HPDE6-E6E7 (cell line): Measurements from ENCODE around the gene TLR6.

Experiments used
- DNase-seq: peaks from one replicate; pipeline ENCODE4 v3.0.0; 2011; ENCODE audit warnings: missing footprints; ENCODE audit errors: extremely low spot score

TLR6 gene

DNA sequence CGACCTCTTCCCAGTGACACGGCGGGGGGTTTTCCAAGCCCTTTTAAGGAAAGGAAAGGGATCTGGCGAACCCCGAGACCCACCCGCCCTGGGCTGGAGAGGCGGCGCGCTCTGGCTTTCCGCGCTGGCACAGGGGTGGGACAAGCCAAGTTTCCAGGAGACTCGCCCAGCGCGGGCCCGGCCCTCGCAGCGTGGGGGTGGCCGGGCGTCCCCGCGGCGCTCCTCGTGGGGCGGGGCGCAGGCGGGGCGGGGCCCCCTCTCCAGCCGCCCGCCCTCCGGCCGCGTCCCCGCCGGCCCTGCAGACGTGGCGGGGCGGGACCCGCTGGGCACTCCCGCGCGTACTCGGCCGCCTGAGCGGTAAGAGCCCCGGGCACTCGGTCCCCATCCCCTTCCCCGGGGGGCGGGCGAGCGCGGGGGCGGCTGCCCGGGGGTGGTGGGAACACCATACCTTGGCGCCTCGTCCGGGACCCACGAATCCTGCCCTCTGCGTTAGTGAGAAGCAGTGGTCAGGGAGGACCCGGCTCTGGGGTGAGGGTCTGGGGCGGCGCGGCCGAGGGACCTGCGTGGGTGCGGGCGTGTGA is 11.0 kb upstream of the TLR6 start, which contains the start of gene FAM114A1:
Gene FAM114A1, plus strand, starts transcription at position 329 of the 581 bp plus-strand sequence. CDS start 10,273 bp downstream, outside the sequence.
- DNase-seq: peak; percentile 72

DNA sequence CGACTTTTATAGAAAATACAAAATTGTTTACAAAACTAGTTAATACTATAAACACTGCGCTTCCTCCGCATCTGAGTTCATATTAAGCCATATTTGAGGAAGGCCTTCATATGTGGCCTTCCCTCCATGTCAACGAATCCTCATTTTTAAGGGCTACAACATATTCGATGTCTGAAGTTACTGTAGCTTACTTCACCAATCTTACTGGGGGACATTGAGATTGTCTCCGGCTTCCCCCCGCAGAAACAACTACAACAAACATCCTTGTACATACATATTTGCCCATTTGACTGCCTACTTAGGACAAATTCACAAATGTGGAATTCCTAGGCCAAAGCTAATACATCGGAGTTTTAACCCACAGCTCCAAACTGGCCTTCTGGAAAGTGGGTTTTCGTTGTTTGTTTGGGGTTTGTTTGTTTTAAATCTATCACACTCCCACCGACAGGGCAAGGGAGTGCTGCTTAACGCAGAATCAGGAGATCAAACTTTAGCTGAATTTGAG is 10.4 kb upstream of the TLR6 start:
- DNase-seq: no peak

DNA sequence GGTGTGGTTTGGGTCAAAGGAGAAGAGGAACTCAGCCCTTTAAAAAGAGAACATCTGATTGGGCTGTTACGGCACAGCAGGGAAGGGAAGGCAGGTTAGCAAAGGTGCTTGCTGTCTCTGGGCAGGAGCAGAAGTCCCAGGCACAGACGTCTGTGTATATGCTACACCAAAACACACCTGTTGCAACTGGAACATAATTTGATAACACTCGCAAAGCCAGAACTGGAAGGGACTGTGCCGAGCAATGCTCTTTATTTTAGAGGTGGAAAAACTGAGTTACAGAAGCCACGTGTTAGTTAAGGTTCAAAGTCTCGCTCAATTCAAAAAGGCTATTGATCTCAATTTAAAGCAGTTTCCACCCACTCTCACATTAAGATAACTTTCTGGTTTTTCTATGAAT is 8.8 kb upstream of the TLR6 start:
- DNase-seq: no peak

DNA sequence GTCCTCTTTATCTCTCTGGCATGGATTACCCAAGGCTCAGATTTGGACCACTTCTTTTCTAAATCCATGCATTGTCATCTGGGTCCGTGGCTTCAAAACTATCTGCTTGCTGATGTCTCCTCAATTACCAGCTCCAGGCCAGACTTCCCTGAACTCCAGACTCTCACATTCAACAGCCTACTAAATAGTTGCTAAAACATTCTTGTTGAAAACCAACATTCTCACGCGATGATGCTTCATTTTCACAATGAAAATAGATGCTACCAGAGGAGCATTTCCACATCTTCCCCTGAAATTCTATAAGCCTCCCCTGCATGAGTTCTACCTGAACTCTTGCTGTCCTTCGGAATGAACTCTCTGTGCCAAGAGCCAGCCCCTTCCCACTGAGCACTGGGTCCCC is 5.2 kb upstream of the TLR6 start:
- no peak for DNase-seq

DNA sequence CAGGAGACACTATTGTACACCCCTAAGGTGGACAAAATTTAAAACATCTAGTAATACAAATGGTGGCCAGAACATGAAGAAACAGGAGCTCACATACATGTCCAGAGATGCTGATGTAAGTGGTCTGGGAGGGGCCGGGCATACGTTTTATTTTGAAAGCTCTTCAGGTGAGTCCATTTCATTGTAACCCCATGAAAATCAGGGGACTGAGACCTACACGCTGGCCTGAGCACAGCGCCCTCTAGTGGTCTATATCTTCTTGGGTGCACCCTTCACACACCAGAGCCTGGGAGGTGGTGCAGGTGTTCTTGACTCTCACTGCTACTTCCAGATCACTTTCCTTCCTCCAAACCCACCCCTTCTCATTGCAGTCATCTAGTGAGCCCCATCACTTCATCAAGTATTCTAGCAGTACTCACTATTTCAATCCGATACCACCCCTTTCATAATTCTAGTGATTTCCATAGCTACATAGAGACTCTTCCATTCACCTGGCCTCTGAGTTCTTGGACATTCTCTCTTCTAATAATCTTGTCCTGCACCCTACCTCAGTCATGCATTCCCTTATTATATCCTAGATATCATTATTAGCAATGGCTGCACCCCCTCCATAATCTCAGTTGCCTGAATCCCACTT is 4.3 kb upstream of the TLR6 start:
- DNase-seq: peak; percentile 41

DNA sequence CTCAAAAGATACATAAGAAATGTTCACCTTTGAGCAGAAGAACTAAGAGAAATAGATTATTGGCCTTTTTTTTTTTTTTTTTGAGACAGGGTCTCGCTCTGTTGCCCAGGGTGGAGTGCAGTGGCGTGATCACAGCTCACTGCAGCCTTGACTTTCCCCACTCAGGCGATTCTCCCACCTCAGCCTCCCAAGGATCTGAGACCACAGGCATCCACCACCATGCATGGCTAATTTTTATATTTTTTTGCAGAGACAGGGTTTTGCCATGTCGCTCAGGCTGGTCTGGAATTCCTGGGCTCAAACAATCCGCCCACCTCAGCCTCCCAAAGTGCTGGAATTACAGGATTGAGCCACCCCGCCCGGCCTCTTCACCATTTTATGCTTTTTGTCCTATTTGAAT is 2.9 kb upstream of the TLR6 start:
- DNase-seq: no peak

DNA sequence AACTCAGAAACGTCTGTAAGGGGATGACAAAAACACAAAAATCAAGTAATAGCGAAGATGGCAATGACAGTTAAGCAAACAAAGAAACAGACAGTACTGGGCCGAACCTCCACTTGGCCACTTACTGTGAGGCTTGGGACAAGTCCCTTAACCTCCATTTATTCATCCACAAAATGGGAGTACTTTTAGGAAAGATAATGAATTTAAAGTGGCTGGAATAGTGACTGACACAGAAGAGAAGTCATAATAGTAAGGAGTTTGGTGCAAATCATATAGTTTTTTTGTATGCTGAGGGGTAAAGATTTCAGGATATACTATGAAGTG is 1.4 kb upstream of the TLR6 start:
- no peak for DNase-seq

DNA sequence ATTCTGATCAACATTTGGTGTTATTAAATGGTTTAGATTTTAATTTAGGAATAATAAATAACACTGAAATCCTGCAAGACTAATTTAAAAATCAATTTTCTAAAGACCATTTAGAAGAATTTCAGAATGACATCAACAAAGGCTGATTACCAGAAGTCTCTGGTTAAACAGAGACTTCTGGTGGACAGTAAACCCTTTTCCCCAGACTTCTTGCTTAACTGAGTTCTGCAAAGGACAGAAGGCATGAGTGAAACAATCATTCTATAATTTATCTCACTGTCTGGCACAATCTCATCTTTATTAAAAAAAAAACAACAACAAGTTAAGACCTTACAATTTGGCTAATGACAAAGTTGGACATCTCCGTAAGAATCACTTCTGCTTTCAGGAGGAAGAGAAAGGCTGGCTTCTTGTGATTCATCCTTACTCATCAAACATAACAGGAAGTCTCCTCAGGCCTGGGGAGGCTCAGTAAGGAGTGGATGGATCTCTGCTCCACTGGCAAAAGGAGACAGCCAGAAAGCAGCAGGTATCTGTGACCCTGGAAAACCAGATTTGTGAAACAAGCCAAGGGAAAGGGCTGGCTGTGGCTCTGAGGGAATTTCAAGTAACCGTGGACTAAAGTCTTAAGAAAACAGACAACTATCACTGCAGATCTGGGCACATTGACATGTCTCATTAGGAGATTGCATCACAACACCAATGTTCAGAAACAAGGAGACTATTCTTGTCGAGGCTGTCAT is 908 bp upstream of the TLR6 start:
- peak; percentile 85 for DNase-seq

DNA sequence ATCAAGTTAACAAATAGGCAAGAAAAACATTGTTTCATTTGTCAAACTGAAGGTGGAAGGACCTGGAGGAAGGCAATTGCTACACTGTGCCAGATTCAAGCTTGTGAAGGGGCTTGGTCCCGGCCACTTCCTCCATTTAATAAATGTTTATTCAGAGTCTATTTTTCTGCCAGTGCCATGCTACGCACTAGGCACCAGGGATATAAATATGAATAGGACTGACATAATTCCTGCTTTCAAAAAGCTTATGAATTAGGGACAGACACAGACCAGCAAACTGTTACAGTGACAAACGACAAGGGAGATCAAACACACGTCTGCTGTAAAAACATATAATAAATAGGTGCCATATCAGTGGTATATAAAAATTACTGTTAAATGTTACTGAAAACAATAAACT is 571 bp downstream of the TLR6 start:
- DNase-seq: no peak

DNA sequence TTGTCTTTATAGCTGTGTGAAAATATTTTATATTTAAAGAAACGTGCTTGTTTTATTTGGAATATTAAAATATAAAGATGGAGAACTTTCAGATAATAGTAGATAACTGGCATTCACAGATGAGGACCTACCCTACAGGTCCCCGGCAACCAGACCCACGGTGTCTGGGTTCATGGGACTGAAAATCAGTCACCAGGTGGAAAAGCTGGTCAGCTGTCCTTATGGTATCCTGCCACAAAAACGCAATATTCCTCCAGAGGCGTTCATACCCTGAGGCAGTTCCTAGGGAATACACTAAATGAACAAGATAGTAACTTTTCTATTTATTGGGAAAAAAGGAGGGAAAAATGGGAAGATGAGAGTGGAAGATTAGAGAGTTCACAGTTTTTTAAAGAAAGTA is 1.2 kb downstream of the TLR6 start:
- DNase-seq: no peak

DNA sequence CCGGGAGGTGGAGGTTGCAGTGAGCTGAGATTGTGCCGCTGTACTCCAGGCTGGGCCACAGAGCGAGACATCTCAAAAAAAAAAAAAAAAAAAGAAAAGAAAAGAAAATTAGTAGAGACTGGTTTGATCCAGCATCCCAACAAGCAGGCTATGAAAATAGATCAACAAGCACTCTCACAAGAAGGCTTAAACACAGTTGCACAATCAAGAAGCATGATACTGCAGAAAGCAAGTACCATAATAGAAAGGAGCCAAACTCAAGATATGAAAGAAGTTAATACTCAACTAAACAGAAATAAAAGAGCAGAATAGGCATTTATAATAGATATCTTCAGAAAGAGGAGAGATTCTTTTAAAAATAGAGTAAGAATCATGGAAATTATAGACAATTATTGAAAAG is 10.6 kb downstream of the TLR6 start:
- DNase-seq: no peak

DNA sequence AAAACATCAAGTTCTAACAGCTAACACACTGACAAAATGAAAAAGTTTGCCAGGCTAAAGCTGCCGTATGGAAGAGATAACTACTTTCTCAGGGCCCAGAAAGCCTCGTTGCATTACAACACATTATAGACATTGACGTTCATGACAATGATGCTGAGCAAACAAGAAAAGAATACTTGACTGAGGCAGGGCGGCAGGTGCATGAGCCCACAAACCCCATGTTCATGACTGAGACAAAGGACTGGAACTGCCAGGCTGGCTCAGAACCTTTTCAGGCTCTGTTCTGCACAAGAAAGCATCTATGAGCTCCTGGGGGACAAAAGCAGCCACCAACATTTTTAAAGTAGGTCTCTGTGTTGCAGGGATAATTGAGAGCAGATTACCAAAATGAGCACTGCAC is 13.6 kb downstream of the TLR6 start:
- DNase-seq: no peak

DNA sequence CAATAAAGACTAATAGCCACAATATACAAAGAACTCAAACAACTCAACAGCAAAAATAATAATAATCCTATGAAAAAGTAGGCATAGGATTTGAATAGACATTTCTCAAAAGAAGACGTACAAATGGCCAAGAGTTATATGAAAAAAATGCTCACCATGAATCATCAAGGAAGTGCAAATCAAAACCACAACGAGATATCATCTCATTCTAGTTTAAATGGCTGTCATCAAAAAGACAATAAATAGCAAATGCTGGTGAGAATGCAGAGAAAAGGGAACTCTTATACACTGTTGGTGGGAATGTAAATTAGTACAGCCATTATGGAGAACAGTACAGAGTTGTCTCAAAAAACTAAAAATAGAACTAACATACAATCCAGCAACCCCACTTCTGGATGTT is 18.8 kb downstream of the TLR6 start:
- DNase-seq: no peak

DNA sequence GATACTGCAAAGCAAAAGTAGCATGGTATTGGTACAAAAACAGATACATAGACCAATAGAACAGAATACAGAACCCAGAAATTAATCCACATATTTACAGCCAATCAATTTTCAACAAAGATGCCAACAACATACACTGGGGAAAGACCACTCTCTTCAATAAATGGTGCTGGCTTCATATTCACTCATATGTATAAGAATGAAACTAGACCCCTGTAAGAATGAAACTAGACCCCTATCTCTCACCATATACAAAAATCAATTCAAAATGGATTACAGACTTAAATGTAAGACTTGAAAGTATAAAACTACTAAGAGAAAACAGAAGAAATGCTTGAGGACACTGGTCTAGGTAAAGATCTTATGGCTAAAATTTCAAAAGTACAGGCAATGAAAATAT is 19.3 kb downstream of the TLR6 start:
- DNase-seq: no peak

DNA sequence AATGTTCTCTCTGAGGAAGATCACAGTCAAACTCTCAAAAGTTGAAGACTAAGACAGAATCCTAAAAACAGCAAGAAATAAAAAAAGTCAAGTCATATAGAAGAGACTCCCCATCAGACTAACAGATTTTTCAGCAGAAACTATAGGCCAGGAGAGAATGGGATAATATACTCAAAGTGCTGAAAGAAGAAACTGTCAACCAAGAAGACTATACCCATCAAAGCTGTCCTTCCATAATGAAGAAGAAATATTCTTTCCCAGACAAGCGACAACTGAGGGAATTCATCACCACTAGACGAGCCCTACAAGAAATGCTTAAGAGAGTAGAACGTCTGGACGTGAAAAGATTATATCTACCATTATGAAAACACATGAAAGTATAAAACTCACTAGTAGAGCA is 22.0 kb downstream of the TLR6 start:
- no peak for DNase-seq

DNA sequence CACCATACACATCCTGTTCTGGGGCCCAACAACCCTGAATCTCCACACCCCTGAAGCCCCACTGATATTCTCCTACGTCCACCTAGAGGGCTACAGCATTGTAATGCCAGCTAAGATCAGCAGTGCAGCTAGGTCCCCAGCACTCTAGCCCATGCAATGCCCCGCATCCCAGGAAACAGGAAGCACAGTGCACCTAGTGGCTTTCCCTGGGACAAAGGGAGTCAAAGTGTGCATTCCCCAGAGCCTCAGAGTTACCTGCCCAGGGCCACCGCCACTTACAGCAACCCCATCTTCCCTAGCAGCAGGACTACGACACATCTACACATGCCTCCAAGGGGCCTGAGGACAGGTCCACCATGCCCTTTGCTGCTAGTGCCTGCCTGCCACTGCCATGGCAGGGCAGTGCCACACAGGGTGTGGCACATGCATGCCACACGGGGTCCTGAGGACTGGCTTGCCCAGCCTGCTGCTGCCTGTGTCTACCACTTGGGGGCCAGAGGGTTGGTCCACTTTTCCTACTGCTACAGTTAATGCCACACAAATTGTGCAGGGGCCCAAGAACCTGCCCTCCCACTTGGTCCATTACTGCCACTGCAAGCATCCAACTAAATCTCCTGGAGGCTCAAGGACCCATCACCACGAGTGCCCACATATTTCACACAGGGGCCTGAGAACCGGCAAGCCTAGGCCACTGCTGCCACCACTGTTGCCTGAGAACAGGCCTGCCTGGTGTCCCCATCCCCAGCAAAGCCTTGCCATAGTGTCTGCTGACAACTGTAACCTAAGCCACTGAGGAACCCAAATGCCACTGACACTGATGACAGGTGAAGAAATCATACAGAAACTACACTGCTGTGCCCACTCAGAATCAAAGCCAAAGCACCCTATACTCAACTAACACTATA is 23.7 kb downstream of the TLR6 start:
- no peak for DNase-seq

DNA sequence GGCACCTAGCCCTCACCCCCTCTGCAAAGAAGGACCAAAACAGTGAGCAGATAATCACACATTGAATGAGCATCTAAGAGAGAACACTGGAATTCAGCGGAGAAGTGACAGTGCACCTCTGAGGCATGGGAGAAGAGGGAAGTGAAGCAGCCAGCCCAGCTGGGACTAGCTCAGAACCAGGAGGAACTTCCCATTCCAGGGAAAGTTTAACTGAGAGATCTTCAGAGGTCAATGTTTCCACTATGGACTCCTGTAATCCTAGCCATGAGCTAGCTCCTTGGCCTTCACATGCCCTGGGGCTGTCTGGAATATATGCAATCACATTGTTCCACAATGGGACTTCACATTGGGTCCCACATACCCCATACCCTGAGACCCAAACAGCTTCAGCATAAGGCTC is 24.4 kb downstream of the TLR6 start:
- DNase-seq: no peak

DNA sequence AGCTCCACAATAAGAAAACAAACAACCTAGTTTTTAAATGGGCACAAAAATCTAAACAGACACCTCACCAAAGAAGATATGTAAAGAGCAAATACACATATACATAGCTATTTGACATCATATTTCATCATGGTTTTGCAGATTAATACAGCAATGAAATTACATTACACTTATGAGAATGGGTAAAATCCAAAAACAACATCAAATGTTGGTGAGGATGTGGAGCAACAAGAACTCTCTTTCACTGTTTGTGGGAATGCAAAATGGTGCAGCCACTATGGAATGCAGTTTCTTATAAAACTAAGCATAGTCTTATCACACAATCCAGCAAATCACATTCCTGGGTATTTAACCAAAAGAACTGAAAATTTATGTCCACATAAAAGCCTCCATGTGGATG is 25.0 kb downstream of the TLR6 start:
- no peak for DNase-seq

DNA sequence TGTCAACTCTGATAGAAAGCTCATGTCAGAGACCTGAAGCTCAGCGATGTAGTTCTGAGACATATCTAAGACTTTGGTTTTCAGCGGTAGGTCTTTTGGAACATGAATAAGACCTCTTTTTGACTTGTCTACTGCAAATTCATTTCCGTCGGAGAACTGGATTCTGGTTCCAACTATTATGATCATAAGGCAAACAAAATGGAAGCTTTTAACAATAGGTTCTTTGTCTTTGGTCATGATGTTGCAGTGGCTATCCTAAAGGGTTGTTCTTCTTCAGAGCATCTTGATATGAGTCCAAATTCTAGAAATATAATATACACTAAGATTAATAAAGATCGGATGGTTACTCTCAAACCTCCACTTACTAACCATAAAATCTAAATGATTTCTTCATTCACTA is 27.4 kb downstream of the TLR6 start:
- no peak for DNase-seq

DNA sequence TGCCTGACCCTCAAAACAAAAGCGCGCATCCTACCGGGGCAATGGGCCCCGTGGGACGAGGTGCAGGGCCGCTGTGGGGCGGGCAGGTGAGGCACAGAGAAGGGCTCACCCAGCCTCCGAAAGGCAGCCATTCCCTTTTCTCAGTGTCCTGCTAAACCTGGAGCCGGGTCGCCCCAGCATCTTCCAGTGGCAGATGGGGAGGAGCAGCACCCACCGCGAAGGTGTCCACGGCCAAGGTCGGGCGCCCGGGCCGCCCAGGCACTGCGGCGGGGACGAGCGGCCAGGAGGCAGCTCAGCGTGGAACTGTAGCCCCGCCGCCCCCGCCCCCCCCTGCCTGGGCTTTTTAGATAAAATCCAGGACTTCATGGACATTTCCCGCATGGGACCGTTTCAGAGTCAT is 32.9 kb downstream of the TLR6 start:
- DNase-seq: no peak

DNA sequence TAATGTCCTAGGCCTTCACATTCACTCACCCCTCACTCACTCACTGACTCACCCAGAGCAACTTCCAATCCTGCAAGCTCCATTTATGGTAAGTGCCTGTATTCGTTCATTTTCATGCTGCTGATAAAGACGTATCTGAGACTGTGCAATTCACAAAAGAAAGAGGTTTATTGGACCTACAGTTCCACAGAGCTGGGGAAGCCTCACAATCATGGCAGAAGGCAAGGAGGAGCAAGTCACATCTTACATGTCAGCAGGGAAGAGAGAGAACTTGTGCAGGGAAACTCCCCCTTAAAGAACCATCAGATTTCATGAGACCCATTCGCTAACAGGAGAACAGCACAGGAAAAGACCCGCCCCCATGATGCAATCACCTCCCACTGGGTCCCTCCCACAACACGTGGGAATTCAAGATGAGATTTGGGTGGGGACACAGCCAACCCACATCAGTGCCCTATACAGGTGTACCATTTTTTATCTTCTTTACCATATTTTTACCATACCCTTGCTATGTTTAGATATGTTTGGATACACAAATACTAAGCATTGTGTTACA is 33.8 kb downstream of the TLR6 start:
- DNase-seq: no peak

DNA sequence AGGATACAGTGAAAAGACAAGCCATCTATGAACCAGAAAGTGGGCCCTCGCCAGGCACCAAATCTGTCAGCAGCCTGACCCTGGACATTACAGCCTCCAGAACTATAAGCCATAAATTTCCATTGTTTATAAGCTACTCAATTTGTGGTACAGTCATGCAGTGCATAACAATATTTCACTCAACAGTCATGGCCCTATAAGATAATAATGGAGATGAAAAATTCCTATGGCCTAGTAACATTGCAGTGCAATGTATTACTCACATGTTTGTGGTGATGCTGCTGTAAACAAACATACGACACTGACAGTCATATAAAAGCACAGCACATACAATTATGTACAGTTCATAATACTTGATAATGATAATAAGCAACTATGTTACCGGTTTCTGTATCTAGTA is 34.9 kb downstream of the TLR6 start:
- no peak for DNase-seq
